Peyer's patch (tissue), 4 donors: ENCODE data around the gene SRRM2. TPM values are rescaled to one million over a fixed set of nuclear protein-coding genes. Genes with fewer than 3 reads are reported as not detected.

ENCODE experiments used
- DNase-seq, 3 donors: peaks; one replicate each; pipeline ENCODE4 v3.0.0-alpha.2; 2017 to 2019
- H3K27ac ChIP-seq, 4 donors: fragments of 200-600 bp; sonication (generic); one replicate each; pipeline ENCODE4 v1.5.1; 2016 to 2019
- H3K27me3 ChIP-seq, 2 donors: fragments of 200-600 bp; sonication (generic); one replicate each; pipeline ENCODE4 v1.5.1; 2019
- H3K36me3 ChIP-seq, 3 donors: fragments of 200-600 bp; sonication (generic); one replicate each; pipeline ENCODE4 v1.5.1; 2016 to 2019
- H3K4me1 ChIP-seq, 4 donors: fragments of 200-600 bp; sonication (generic); one replicate each; pipeline ENCODE4 v1.5.1; 2016 to 2019
- H3K4me3 ChIP-seq, 4 donors: fragments of 200-600 bp; sonication (generic); 1 replicate in 3 of 4; 2 replicates in 1 of 4; pipeline ENCODE4 v1.5.1; 2016 to 2019; ENCODE audit warnings: mild to moderate bottlenecking in 1 of 4
- H3K9me3 ChIP-seq, 4 donors: fragments of 200-600 bp; sonication (generic); one replicate each; pipeline ENCODE4 v1.5.1; 2016 to 2019; ENCODE audit warnings: mild to moderate bottlenecking in 1 of 4
- CTCF ChIP-seq, 6 experiments: fragments of 450-650 bp in 4 of 6; fragments of 200-600 bp in 2 of 6; sonication (generic) in 1 of 6; IDR thresholded peaks; one replicate each; pipeline ENCODE4 v1.5.1; 2017 to 2019; ENCODE audit warnings: antibody characterized with exemption in 6 of 6, mild to moderate bottlenecking in 3 of 6, moderate library complexity in 1 of 6
- POLR2A ChIP-seq, 2 donors: fragments of 450-650 bp; IDR thresholded peaks; one replicate each; pipeline ENCODE4 v1.5.1; 2017; ENCODE audit warnings: antibody characterized with exemption in 2 of 2, mild to moderate bottlenecking in 2 of 2, moderate library complexity in 2 of 2
- total RNA-seq, 4 donors: library from RNA; depleted of rRNA; stranded (reverse); fragments of >200 nt; gene quantifications; one replicate each; pipeline ENCODE4 v1.1.0, GENCODE V29; 2016

Gene SRRM2
- total RNA-seq, 4 donors from 2014 or later, result 683 to 3,742 (median 1,673) TPM

- Histone ChIP-seq H3K4me1 (peaks cover 0 to 21% (median 10%) of the 10 kb centered on the region in 4 donors), H3K4me3 (no peak within 1 kb of the TSS), H3K27me3 (peaks cover 0 to 8% of the 10 kb centered on the region in 2 donors), H3K36me3 (no peaks in the 10 kb centered on the region), H3K9me3 (no peaks in the 10 kb centered on the region), H3K27ac (no peak within 1 kb of the TSS)
- TF ChIP-seq POLR2A (IDR thresholded peaks at IDR 0.05) (no peak), CTCF (IDR thresholded peaks at IDR 0.05) (no peak)
- peak in 1 of 3 donors; percentile 25 for DNase-seq
These were observed 35.0 kb downstream of the SRRM2 start, which contains the start of gene PRSS33 for GRCh38 chr16:2787406-2787805. Gene PRSS33, minus strand, starts transcription at chr16:2787560. Its CDS starts 1,013 bp downstream, at chr16:2786547.

GRCh38 chr16:2787961-2788360 lies 35.5 kb downstream of the SRRM2 start:
- Histone ChIP-seq H3K9me3 (no peaks in the 10 kb centered on the region), H3K36me3 (no peaks in the 10 kb centered on the region), H3K4me1 (peaks cover 0 to 21% (median 10%) of the 10 kb centered on the region in 4 donors), H3K27me3 (peaks cover 0 to 8% of the 10 kb centered on the region in 2 donors), H3K4me3 (no peak overlapping the region), H3K27ac (no peak overlapping the region)
- peak in 1 of 3 donors; percentile 18 for DNase-seq
- no peak for TF ChIP-seq POLR2A (IDR thresholded peaks at IDR 0.05)
- TF ChIP-seq CTCF (IDR thresholded peaks at IDR 0.05), result no peak

- DNase-seq, result peak in 1 of 3 donors; percentile 32
- H3K27me3 ChIP-seq, result peaks cover 0 to 4% of the 10 kb centered on the region in 2 donors
- H3K4me3 ChIP-seq, result no peak overlapping the region
- no peaks in the 10 kb centered on the region for H3K36me3 ChIP-seq
- no peak for TF ChIP-seq CTCF (IDR thresholded peaks at IDR 0.05)
- H3K9me3 ChIP-seq, result no peaks in the 10 kb centered on the region
- no peak overlapping the region for H3K27ac ChIP-seq
- H3K4me1 ChIP-seq, result peaks cover 0 to 9% (median 3%) of the 10 kb centered on the region in 4 donors
These were observed 38.2 kb downstream of the SRRM2 start for GRCh38 chr16:2790631-2791030.

- H3K4me3 ChIP-seq, result no peak overlapping the region
- H3K27me3 ChIP-seq, result no peaks in the 10 kb centered on the region
- DNase-seq, result peak in 1 of 3 donors; percentile 15
- no peaks in the 10 kb centered on the region for H3K9me3 ChIP-seq
- no peak overlapping the region for H3K27ac ChIP-seq
- no peak for TF ChIP-seq CTCF (IDR thresholded peaks at IDR 0.05)
- no peak for TF ChIP-seq POLR2A (IDR thresholded peaks at IDR 0.05)
- no peaks in the 10 kb centered on the region for H3K36me3 ChIP-seq
- H3K4me1 ChIP-seq, result peaks cover 0 to 4% (median 0%) of the 10 kb centered on the region in 4 donors
These were observed 38.7 kb downstream of the SRRM2 start for GRCh38 chr16:2791174-2791573.

GRCh38 chr16:2792940-2793339 lies 40.5 kb downstream of the SRRM2 start:
- Histone ChIP-seq H3K27ac (no peak overlapping the region), H3K9me3 (no peaks in the 10 kb centered on the region), H3K27me3 (no peaks in the 10 kb centered on the region), H3K4me1 (no peaks in the 10 kb centered on the region), H3K4me3 (no peak overlapping the region), H3K36me3 (no peaks in the 10 kb centered on the region)
- no peak for DNase-seq
- TF ChIP-seq POLR2A (IDR thresholded peaks at IDR 0.05) (no peak), CTCF (IDR thresholded peaks at IDR 0.05) (no peak)
